DOHH2 (cell line): ENCODE data around the gene UPF2.

Experiments used
- H3F3A ChIP-seq: fragments of 200-600 bp; sonication (generic), shearing (Covaris generic); 2 replicates; pipeline ENCODE4 v1.6.0; 2016; ENCODE audit warnings: antibody characterized with exemption, mild to moderate bottlenecking; ENCODE audit not compliant: control insufficient read depth, insufficient read depth
- H3K27ac ChIP-seq: fragments of 200-600 bp; sonication (generic); 2 replicates; pipeline ENCODE4 v1.5.1; 2014; ENCODE audit warnings: low read depth, mild to moderate bottlenecking, low read length, moderate library complexity
- H3K27me3 ChIP-seq: fragments of 200-600 bp; sonication (generic); 2 replicates; pipeline ENCODE4 v1.6.1; 2014; ENCODE audit warnings: mild to moderate bottlenecking, low read length, mixed read lengths; ENCODE audit not compliant: control insufficient read depth
- H3K36me3 ChIP-seq: fragments of 200-600 bp; sonication (generic); 2 replicates; pipeline ENCODE4 v1.6.1; 2014; ENCODE audit warnings: mild to moderate bottlenecking, low read length, moderate library complexity, mixed read lengths; ENCODE audit not compliant: control insufficient read depth
- H3K4me1 ChIP-seq: fragments of 200-600 bp; sonication (generic); 2 replicates; pipeline ENCODE4 v1.6.1; 2014; ENCODE audit warnings: mild to moderate bottlenecking, low read length, mixed read lengths; ENCODE audit not compliant: control insufficient read depth
- H3K4me2 ChIP-seq: fragments of 200-600 bp; sonication (generic); 2 replicates; pipeline ENCODE4 v1.6.0; 2014; ENCODE audit warnings: mild to moderate bottlenecking, low read length, moderate library complexity
- H3K4me3 ChIP-seq: fragments of 200-600 bp; sonication (generic); 2 replicates; pipeline ENCODE4 v1.5.1; 2014; ENCODE audit warnings: mild to moderate bottlenecking, low read length, mixed read lengths
- H3K79me2 ChIP-seq: fragments of 200-600 bp; sonication (generic); 2 replicates; pipeline ENCODE4 v1.6.1; 2014; ENCODE audit warnings: mild to moderate bottlenecking, low read length, mixed read lengths; ENCODE audit not compliant: control insufficient read depth
- H3K9me2 ChIP-seq: fragments of 200-600 bp; sonication (generic); replicated peaks from 2 replicates; pipeline ENCODE4 v1.6.1; 2014; ENCODE audit warnings: mild to moderate bottlenecking, low read length, mixed read lengths; ENCODE audit not compliant: control insufficient read depth
- H3K9me3 ChIP-seq: fragments of 200-600 bp; sonication (generic); 2 replicates; pipeline ENCODE4 v1.6.1; 2014; ENCODE audit warnings: antibody characterized with exemption, low read length, mixed read lengths; ENCODE audit not compliant: control insufficient read depth, insufficient read depth
- H4K20me1 ChIP-seq: fragments of 200-600 bp; sonication (generic); 2 replicates; pipeline ENCODE4 v1.6.0; 2014; ENCODE audit warnings: low read depth, mild to moderate bottlenecking, antibody characterized with exemption, low read length, moderate library complexity; ENCODE audit not compliant: control insufficient read depth, insufficient read depth
- CTCF ChIP-seq: fragments of 200-600 bp; sonication (generic); IDR thresholded peaks from one replicate; pipeline ENCODE4 v1.5.1; 2014; ENCODE audit warnings: antibody characterized with exemption, mild to moderate bottlenecking, low read depth, low read length; ENCODE audit not compliant: poor library complexity, severe bottlenecking
- EZH2phosphoT487 ChIP-seq: fragments of 200-600 bp; sonication (generic); IDR thresholded peaks from 2 replicates; pipeline ENCODE4 v1.6.1; 2017; ENCODE audit warnings: borderline replicate concordance, mild to moderate bottlenecking, antibody characterized with exemption, low read length, moderate library complexity, mixed read lengths

UPF2 gene

GRCh38 chr10:12006671-12007070 is 35.9 kb downstream of the UPF2 start:
- no peak for TF ChIP-seq CTCF
- TF ChIP-seq EZH2phosphoT487, result no peak
- no peaks in the 10 kb centered on the region for H3K9me2 ChIP-seq
- H3K79me2 ChIP-seq, result peaks cover 17% of the 10 kb centered on the region
- H3K36me3 ChIP-seq, result peaks cover 79% of the 10 kb centered on the region
- H3K9me3 ChIP-seq, result peaks cover 6% of the 10 kb centered on the region; the same call in 1 of the 2 replicates
- H3F3A ChIP-seq, result peaks cover 8% of the 10 kb centered on the region; the same call in 1 of the 2 replicates
- no peaks in the 10 kb centered on the region for H3K27me3 ChIP-seq
- H3K4me1 ChIP-seq, result no peaks in the 10 kb centered on the region
- H3K4me3 ChIP-seq, result no peak overlapping the region
- H3K27ac ChIP-seq, result no peak overlapping the region
- H4K20me1 ChIP-seq, result no peaks in the 10 kb centered on the region
- H3K4me2 ChIP-seq, result no peak overlapping the region

- Histone ChIP-seq H3K9me3 (no peaks in the 10 kb centered on the region), H3K79me2 (peaks cover 34% of the 10 kb centered on the region), H3F3A (peaks cover 45% of the 10 kb centered on the region), H3K9me2 (no peaks in the 10 kb centered on the region), H3K4me1 (peaks cover 70% of the 10 kb centered on the region), H4K20me1 (no peaks in the 10 kb centered on the region), H3K27ac (peak overlapping the region; percentile 97), H3K4me3 (peak overlapping the region; percentile 63), H3K36me3 (peaks cover 81% of the 10 kb centered on the region), H3K4me2 (peak overlapping the region; percentile 84), H3K27me3 (no peaks in the 10 kb centered on the region)
- no peak for TF ChIP-seq EZH2phosphoT487
- no peak for TF ChIP-seq CTCF
Observed at GRCh38 chr10:11993834-11994468, 48.7 kb downstream of the UPF2 start.

- Histone ChIP-seq H3K4me3 (no peak overlapping the region), H3K79me2 (peaks cover 43% of the 10 kb centered on the region), H3K9me3 (no peaks in the 10 kb centered on the region), H3K27ac (peak overlapping the region; percentile 97; the same call in 1 of the 2 replicates), H3K27me3 (no peaks in the 10 kb centered on the region), H3K36me3 (peaks cover 82% of the 10 kb centered on the region), H4K20me1 (no peaks in the 10 kb centered on the region; the same call in 1 of the 2 replicates), H3K4me2 (peak overlapping the region; percentile 29), H3K4me1 (peaks cover 76% of the 10 kb centered on the region), H3F3A (peaks cover 40% of the 10 kb centered on the region), H3K9me2 (no peaks in the 10 kb centered on the region)
- TF ChIP-seq EZH2phosphoT487, result no peak
- TF ChIP-seq CTCF, result no peak
Observed at GRCh38 chr10:11988924-11989323, 53.7 kb downstream of the UPF2 start.
